Activated CD4-positive, alpha-beta memory T cell treated with anti-CD3 and anti-CD28 coated beads for 36 hours (primary cell): ENCODE results near the gene STARD3. TPM values are rescaled to one million over a fixed set of nuclear protein-coding genes. Genes with fewer than 3 reads are reported as not detected.

Experiments used
- CTCF ChIA-PET: fragments of 350-600 bp; sonication (Branson Sonifier 250); formaldehyde crosslinking; loops from one replicate; lab custom pipeline; 2021; ENCODE audit warnings: antibody characterized with exemption, inconsistent platforms; lab: Charles Lee
- POLR2A ChIA-PET: fragments of 350-600 bp; sonication (Branson Sonifier 250); formaldehyde crosslinking; loops from one replicate; lab custom pipeline; 2021; ENCODE audit warnings: antibody characterized with exemption; lab: Charles Lee
- DNase-seq: peaks from one replicate; pipeline ENCODE4 v3.0.0-alpha.2; 2020
- H3K27ac Mint-ChIP-seq: one replicate; pipeline ENCODE4 v1.8.0; 2021; ENCODE audit warnings: mixed read lengths
- H3K27me3 Mint-ChIP-seq: one replicate; pipeline ENCODE4 v1.8.0; 2021; ENCODE audit warnings: mixed read lengths
- H3K36me3 Mint-ChIP-seq: one replicate; pipeline ENCODE4 v1.8.0; 2021; ENCODE audit warnings: mixed read lengths
- H3K4me1 Mint-ChIP-seq: one replicate; pipeline ENCODE4 v1.8.0; 2021; ENCODE audit warnings: low read depth, mixed read lengths
- H3K4me3 Mint-ChIP-seq: one replicate; pipeline ENCODE4 v1.8.0; 2021; ENCODE audit warnings: mild to moderate bottlenecking, mixed read lengths
- H3K9me3 Mint-ChIP-seq: one replicate; pipeline ENCODE4 v1.8.0; 2021; ENCODE audit warnings: mixed read lengths
- intact Hi-C: fragments of 100-400 bp; cut with micrococcal nuclease; formaldehyde crosslinking; loops from one replicate; pipeline ENCODE4 v1.15.1; 2023
- total RNA-seq, 2 experiments: library from RNA; stranded (reverse); gene quantifications; one replicate each; pipeline ENCODE4 v1.2.3, GENCODE V29; 2021

Gene STARD3
- total RNA-seq, 2 experiments from 2014 or later, result 53.6 to 60.3 TPM

DNA sequence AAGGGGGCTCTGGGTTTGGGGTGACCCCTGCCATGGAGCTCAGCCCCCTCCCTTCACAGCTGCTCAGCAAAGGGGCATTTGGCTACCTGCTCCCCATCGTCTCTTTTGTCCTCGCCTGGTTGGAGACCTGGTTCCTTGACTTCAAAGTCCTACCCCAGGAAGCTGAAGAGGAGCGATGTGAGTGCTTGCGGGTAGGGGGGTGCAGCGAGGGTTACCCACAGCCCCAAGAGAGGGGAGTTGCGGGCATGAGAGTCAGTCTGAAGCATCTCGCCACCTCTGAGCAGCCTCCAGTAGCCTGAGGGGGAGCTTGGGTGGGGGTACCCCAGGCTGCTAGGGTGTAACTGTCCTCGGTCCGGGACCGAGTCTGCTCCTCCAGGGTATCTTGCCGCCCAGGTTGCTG, 21.4 kb downstream of the STARD3 start:
- peaks cover 11% of the 10 kb centered on the region for H3K36me3 Mint-ChIP-seq
- DNase-seq, result no peak
- peaks cover 3% of the 10 kb centered on the region for H3K4me1 Mint-ChIP-seq
- POLR2A ChIA-PET, result no interaction called here
- no peak overlapping the region for H3K4me3 Mint-ChIP-seq
- H3K27me3 Mint-ChIP-seq, result no peaks in the 10 kb centered on the region
- CTCF ChIA-PET, result interaction anchor here (1.9 kb wide), 1 partner anchor 36 kb away, joined by 5 read pairs; no protein-coding TSS in a partner anchor
- H3K9me3 Mint-ChIP-seq, result no peaks in the 10 kb centered on the region
- intact Hi-C loops, result loop anchor here (2.0 kb wide), 1 partner anchor 20 kb away; no protein-coding TSS in a partner anchor
- H3K27ac Mint-ChIP-seq, result no peak overlapping the region

DNA sequence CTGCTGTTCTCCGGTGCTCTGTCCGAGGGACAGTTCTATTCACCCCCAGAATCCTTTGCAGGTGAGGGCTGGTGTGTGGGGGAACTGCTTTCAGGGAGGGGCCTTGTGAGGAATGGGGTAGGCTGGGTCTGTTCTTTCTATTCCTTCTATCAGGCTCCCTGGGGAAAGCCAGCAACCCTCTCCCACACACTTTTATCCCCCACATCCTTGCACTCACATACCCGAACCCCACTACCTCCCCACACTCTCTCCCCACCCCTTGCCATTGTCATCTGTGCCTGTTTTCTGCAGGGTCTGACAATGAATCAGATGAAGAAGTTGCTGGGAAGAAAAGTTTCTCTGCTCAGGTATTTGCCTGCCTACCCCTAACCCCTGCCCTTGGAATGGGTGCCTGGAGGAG, 21.8 kb downstream of the STARD3 start:
- Mint-ChIP-seq H3K27ac (no peak overlapping the region), H3K36me3 (peaks cover 11% of the 10 kb centered on the region), H3K4me3 (no peak overlapping the region), H3K9me3 (no peaks in the 10 kb centered on the region), H3K27me3 (no peaks in the 10 kb centered on the region), H3K4me1 (peaks cover under 1% of the 10 kb centered on the region)
- DNase-seq, result no peak
- intact Hi-C loops, result loop anchor here (2.0 kb wide), 1 partner anchor 20 kb away; no protein-coding TSS in a partner anchor
- CTCF ChIA-PET, result no interaction called here
- POLR2A ChIA-PET, result no interaction called here

DNA sequence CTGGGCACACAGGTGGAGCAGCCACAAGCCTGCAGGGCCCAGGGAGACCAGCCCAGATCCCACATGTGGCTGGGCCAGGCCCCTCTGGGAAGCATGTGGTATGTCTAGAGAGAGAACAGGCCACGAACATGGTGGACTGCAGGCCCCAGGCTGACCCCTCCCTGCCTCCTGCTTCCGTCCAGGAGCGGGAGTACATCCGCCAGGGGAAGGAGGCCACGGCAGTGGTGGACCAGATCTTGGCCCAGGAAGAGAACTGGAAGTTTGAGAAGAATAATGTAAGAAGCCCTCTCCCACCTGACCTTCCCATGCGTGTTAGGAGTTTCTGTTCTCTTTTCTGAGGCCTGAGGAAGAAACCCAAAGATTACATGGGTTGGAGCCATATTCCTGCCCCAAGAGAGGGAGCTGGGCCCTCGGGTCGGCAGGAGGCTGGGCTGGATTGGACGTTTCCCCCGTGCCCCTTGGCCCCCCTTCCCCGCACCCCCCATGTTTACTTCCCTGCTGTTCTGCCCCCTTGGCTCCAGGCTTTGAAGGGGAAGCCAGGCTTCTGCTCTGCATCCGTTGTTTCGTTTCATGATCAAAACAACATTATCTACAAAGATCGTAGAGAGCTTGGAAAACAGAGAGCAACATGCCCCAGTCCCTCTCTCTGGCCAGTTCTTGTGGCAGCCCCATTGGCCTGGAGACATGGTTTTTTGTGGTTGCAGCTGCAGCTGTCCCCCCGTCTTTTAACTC, 22.5 kb downstream of the STARD3 start:
- Mint-ChIP-seq H3K4me1 (no peaks in the 10 kb centered on the region), H3K27me3 (no peaks in the 10 kb centered on the region), H3K27ac (no peak overlapping the region), H3K36me3 (peaks cover 11% of the 10 kb centered on the region), H3K4me3 (no peak overlapping the region), H3K9me3 (no peaks in the 10 kb centered on the region)
- ChIA-PET CTCF (interaction anchor here (1.6 kb wide), 1 partner anchor 38 kb away, joined by 5 read pairs; no protein-coding TSS in a partner anchor), POLR2A (no interaction called here)
- intact Hi-C loops, result loop anchor here (2.0 kb wide), 1 partner anchor 19 kb away; no protein-coding TSS in a partner anchor
- DNase-seq, result no peak

DNA sequence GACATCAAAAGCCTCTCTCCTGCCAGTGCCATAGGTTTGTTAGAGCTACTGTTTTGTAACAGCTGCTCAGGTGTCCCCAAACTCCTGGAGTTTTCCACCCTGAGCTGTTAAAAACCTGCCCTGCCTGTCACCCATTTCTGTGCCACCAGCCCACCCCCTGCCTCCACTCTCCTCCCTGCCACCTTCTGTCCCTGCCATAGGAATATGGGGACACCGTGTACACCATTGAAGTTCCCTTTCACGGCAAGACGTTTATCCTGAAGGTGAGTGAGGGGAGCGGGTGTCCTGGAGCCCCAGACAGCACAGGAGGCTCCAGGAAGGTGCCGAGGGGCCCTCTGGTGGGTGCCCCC, 23.0 kb downstream of the STARD3 start:
- Mint-ChIP-seq H3K36me3 (peaks cover 10% of the 10 kb centered on the region), H3K9me3 (no peaks in the 10 kb centered on the region), H3K4me3 (no peak overlapping the region), H3K4me1 (no peaks in the 10 kb centered on the region), H3K27ac (no peak overlapping the region), H3K27me3 (no peaks in the 10 kb centered on the region)
- ChIA-PET CTCF (interaction anchor here (1.6 kb wide), 1 partner anchor 38 kb away, joined by 5 read pairs; no protein-coding TSS in a partner anchor), POLR2A (no interaction called here)
- intact Hi-C loops, result no loop called here
- no peak for DNase-seq

DNA sequence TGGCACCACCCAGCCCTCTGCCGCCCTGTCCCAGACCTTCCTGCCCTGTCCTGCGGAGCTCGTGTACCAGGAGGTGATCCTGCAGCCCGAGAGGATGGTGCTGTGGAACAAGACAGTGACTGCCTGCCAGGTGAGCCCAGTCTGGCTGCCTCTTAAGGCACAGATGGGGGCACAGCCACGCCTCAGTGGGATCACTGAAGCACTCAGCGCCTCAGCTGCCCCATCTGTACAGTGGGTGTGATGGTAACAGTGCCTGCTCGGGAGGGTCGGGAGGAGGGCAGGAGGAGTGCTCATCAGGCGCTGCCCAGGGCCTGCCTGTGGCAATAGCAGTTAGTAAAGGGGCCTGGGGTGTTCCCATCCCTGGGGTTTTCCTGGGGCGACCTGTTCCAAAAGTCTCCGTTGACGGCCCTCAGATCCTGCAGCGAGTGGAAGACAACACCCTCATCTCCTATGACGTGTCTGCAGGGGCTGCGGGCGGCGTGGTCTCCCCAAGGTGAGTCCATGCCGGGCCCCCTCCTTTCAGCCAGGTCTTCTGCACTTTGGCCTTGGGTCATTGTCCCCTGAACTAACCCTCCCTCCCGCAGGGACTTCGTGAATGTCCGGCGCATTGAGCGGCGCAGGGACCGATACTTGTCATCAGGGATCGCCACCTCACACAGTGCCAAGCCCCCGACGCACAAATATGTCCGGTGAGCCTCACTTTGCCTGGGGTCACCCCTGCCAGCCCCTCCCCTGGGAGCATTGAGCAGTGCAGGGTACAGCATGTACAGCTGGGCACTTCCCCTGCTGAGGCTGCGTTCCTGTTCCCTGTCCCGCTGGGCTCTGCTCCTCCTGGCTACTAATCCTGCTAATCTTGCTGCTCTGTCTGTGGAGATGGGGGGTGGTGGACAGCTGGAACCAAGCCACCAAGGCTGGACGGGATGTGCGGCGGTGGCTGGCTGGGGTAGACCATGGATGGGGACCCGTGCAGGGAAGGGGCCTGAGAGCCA, 23.7 kb downstream of the STARD3 start:
- H3K27me3 Mint-ChIP-seq, result peaks cover 1% of the 10 kb centered on the region
- CTCF ChIA-PET, result interaction anchor here (1.6 to 3.1 kb wide), 2 partner anchors 7 to 39 kb away, joined by 5 to 12 read pairs; no protein-coding TSS in a partner anchor
- no peak overlapping the region for H3K27ac Mint-ChIP-seq
- no peak overlapping the region for H3K4me3 Mint-ChIP-seq
- peaks cover 9% of the 10 kb centered on the region for H3K36me3 Mint-ChIP-seq
- H3K4me1 Mint-ChIP-seq, result no peaks in the 10 kb centered on the region
- DNase-seq, result no peak
- intact Hi-C loops, result no loop called here
- POLR2A ChIA-PET, result no interaction called here
- no peaks in the 10 kb centered on the region for H3K9me3 Mint-ChIP-seq

DNA sequence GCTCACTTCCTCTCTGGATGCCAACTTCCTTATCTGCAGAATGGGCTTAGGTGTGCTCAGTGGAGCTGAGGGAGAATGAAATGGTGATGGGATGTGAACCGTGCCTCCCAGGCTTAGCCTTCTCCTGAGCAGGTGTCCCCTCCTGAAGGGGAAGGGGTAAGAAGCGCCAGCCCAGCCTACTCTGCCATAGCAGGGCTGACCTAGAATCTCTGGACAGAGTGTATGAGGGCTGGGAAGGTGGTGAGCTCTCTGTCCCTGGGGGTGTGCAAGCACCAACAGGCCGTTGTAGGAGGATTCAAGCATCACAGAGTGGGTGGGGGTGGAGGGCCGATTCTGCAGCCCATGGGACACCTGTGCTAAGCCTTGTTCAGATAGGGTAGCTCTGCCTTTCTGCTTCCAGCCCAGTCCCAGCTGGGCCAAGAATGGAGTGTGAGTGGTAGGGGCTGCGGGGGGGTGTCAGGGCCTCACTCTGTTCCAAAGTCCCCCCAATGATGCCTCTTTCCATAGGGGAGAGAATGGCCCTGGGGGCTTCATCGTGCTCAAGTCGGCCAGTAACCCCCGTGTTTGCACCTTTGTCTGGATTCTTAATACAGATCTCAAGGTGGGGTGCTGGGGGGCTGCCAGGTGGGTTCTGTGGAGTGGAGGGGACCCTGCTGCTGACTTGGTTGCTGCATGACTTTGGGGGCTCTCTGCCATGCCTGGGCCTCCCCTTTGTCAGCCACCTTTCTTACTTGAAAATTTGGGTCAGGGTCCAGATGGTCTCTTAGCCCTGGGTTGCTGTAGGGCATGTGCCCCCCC, 25.0 kb downstream of the STARD3 start:
- DNase-seq, result no peak
- no peaks in the 10 kb centered on the region for H3K9me3 Mint-ChIP-seq
- H3K27me3 Mint-ChIP-seq, result peaks cover 12% of the 10 kb centered on the region
- CTCF ChIA-PET, result interaction anchor here (3.1 kb wide), 1 partner anchor 9 kb away, joined by 12 read pairs; no protein-coding TSS in a partner anchor
- no peaks in the 10 kb centered on the region for H3K4me1 Mint-ChIP-seq
- intact Hi-C loops, result no loop called here
- POLR2A ChIA-PET, result no interaction called here
- no peak overlapping the region for H3K27ac Mint-ChIP-seq
- no peak overlapping the region for H3K4me3 Mint-ChIP-seq
- peaks cover 9% of the 10 kb centered on the region for H3K36me3 Mint-ChIP-seq

DNA sequence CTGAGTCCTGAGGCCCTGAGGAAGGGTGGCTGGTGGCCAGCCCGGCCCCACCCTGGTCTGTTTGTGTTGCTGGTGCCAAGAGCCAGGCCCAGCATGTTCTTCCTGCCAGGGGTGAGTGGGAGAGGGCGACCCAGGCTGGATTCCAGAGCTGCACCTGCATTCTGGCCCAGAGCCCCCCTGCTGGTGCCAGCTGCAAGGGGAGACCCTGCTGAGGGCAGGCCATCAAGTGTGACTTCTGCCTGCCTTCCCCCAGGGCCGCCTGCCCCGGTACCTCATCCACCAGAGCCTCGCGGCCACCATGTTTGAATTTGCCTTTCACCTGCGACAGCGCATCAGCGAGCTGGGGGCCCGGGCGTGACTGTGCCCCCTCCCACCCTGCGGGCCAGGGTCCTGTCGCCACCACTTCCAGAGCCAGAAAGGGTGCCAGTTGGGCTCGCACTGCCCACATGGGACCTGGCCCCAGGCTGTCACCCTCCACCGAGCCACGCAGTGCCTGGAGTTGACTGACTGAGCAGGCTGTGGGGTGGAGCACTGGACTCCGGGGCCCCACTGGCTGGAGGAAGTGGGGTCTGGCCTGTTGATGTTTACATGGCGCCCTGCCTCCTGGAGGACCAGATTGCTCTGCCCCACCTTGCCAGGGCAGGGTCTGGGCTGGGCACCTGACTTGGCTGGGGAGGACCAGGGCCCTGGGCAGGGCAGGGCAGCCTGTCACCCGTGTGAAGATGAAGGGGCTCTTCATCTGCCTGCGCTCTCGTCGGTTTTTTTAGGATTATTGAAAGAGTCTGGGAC, 25.8 kb downstream of the STARD3 start:
- ChIA-PET CTCF (interaction anchor here (1.5 to 3.1 kb wide), 2 partner anchors 9 to 39 kb away, joined by 3 to 12 read pairs; no protein-coding TSS in a partner anchor), POLR2A (no interaction called here)
- Mint-ChIP-seq H3K4me1 (peaks cover under 1% of the 10 kb centered on the region), H3K9me3 (no peaks in the 10 kb centered on the region), H3K27ac (no peak overlapping the region), H3K4me3 (no peak overlapping the region), H3K36me3 (peaks cover 9% of the 10 kb centered on the region), H3K27me3 (peaks cover 14% of the 10 kb centered on the region)
- DNase-seq, result no peak
- intact Hi-C loops, result no loop called here

DNA sequence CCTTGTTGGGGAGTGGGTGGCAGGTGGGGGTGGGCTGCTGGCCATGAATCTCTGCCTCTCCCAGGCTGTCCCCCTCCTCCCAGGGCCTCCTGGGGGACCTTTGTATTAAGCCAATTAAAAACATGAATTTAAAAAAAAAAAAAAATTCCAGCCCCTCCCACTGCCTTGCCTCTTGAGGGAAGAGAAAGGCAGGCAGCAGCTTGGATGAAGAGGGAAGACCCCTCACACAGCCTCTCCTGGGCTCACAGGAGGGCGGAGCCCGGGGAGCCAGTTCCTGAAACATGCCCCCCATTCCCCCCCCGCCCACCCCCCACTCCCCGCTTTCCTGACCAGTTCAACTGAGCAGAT, 26.4 kb downstream of the STARD3 start:
- CTCF ChIA-PET, result interaction anchor here (1.5 to 3.1 kb wide), 2 partner anchors 10 to 40 kb away, joined by 3 to 12 read pairs; no protein-coding TSS in a partner anchor
- Mint-ChIP-seq H3K27me3 (peaks cover 14% of the 10 kb centered on the region), H3K4me1 (peaks cover 4% of the 10 kb centered on the region), H3K4me3 (no peak overlapping the region), H3K9me3 (no peaks in the 10 kb centered on the region), H3K36me3 (peaks cover 9% of the 10 kb centered on the region), H3K27ac (no peak overlapping the region)
- intact Hi-C loops, result no loop called here
- POLR2A ChIA-PET, result interaction anchor here (0.6 kb wide), 1 partner anchor 99 kb away, joined by 5 read pairs; no protein-coding TSS in a partner anchor
- no peak for DNase-seq

DNA sequence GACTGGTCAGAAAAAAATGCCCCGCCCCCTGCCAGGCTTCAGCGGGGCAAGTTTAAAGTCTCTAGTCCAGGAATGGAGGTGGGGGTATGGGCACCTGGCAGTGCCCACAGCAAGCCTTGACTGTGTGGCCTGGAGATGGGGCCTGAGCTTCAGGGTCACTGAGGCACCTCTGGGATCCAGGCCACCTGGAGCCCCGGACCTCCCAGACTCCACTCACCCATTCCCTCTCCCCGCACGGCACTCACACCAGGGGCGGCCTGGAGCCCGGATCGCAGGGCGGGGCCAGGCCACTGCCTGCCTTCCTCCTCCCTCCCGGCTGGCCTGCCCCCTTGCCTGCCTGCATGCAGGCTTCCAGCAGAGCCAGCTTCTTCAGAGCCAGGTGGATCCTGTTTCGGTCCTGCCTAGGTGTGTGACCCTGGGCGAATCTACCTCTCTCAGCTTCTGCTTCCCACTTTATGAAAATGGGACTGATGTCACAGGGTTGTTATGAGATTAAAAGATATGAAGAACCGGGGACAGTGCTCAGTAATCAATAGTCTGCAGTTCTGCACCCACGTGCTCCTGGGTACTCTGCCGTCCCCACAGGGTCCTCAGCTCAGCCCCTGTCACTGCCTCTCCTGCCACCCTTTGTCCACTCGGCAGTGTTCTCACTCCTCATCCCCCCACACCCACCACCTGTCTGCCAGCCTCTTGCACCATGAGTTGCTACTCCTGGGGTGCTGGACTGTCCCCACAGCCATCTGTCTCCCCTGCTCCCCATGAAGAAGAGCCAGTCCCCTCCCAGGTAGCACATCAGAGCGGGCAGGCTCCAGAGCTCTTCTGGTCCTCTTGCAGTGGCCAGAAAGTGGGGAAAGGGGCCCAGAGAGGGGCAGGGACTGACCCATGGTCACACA, 27.0 kb downstream of the STARD3 start:
- ChIA-PET POLR2A (interaction anchor here (0.6 to 1.3 kb wide), 2 partner anchors 14 to 99 kb away, joined by 3 to 5 read pairs; no protein-coding TSS in a partner anchor), CTCF (interaction anchor here (1.5 to 3.2 kb wide), 3 partner anchors 11 to 42 kb away, joined by 3 to 18 read pairs (median 12); no protein-coding TSS in a partner anchor)
- Mint-ChIP-seq H3K27ac (no peak overlapping the region), H3K9me3 (no peaks in the 10 kb centered on the region), H3K27me3 (peaks cover 18% of the 10 kb centered on the region), H3K36me3 (peaks cover 9% of the 10 kb centered on the region), H3K4me1 (peaks cover 8% of the 10 kb centered on the region), H3K4me3 (no peak overlapping the region)
- intact Hi-C loops, result no loop called here
- no peak for DNase-seq
